Heart left ventricle (tissue), 16 donors: ENCODE data around the gene LINGO3. TPM values are rescaled to one million over a fixed set of nuclear protein-coding genes. Genes with fewer than 3 reads are reported as not detected.
A peak's percentile ranks its signal among the peaks of the same experiment; 100 is the strongest.

ENCODE experiments used
- ATAC-seq, 4 donors: fragments of 200-7000 bp; cut with Tn5 transposase; one replicate each; pipeline ENCODE4 v1.9.1; 2020 to 2022; ENCODE audit warnings: moderate library complexity in 4 of 4, mild to moderate bottlenecking in 3 of 4, moderate number of reproducible peaks in 1 of 4
- DNase-seq, 5 donors: peaks; one replicate each; pipeline ENCODE4 v3.0.0-alpha.2; 2020
- H3K27ac ChIP-seq, 12 donors: fragments of 200-600 bp; sonication (generic) in 4 of 12; one replicate each; pipeline versions ENCODE4 v1.5.0 to v1.8.0; 2016 to 2022; ENCODE audit warnings: mild to moderate bottlenecking in 2 of 12
- H3K27me3 ChIP-seq, 9 donors: fragments of 200-600 bp; sonication (generic) in 2 of 9; one replicate each; pipeline versions ENCODE4 v1.5.1 to v1.8.0; 2016 to 2022; ENCODE audit warnings: mild to moderate bottlenecking in 3 of 9
- H3K36me3 ChIP-seq, 9 donors: fragments of 200-600 bp; sonication (generic) in 2 of 9; one replicate each; pipeline versions ENCODE4 v1.5.0 to v1.8.0; 2018 to 2022; ENCODE audit warnings: mild to moderate bottlenecking in 2 of 9
- H3K4me1 ChIP-seq, 12 donors: fragments of 200-600 bp; sonication (generic) in 4 of 12; one replicate each; pipeline versions ENCODE4 v1.5.0 to v1.8.0; 2016 to 2022; ENCODE audit warnings: mild to moderate bottlenecking in 3 of 12
- H3K4me3 ChIP-seq, 12 donors: fragments of 200-600 bp; sonication (generic) in 4 of 12; one replicate each; pipeline versions ENCODE4 v1.5.0 to v1.8.0; 2017 to 2022; ENCODE audit warnings: mild to moderate bottlenecking in 9 of 12, moderate library complexity in 4 of 12
- H3K9me3 ChIP-seq, 12 donors: fragments of 200-600 bp; sonication (generic) in 4 of 12; one replicate each; pipeline versions ENCODE4 v1.5.0 to v1.8.0; 2016 to 2022; ENCODE audit warnings: mild to moderate bottlenecking in 1 of 12
- CTCF ChIP-seq, 12 donors: fragments of 200-600 bp; sonication (generic) in 4 of 12; IDR thresholded peaks; one replicate each; pipeline versions ENCODE4 v1.5.0 to v1.8.0; 2018 to 2022; ENCODE audit warnings: antibody characterized with exemption in 12 of 12, mild to moderate bottlenecking in 5 of 12
- POLR2A ChIP-seq, 2 donors: fragments of 450-650 bp; IDR thresholded peaks; one replicate each; pipeline ENCODE4 v1.6.1; 2017; ENCODE audit warnings: antibody characterized with exemption in 2 of 2, mild to moderate bottlenecking in 2 of 2, moderate library complexity in 2 of 2
- WGBS, 4 donors: extraction: QIAGEN DNeasy Blood & Tissue Kit in 2 of 4; methylation state at CpG; one replicate each; pipeline versions ENCODE4 v1.1.5 to v1.1.7; 2013 to 2018; 5-methylcytosine and 5-hydroxymethylcytosine counted together
- intact Hi-C, 10 donors: fragments of 100-400 bp; cut with DNase I; formaldehyde crosslinking; loops; one replicate each; pipeline versions ENCODE4 v1.11.1 to v1.14.2; 2022
- polyA plus RNA-seq, 2 donors: library from polyadenylated mRNA; stranded (reverse); fragments of 200-250 nt; gene quantifications; one replicate each; pipeline ENCODE4 v1.2.3, GENCODE V29; 2013
- total RNA-seq, 9 donors: library from RNA; depleted of rRNA in 2 of 9; stranded (reverse); fragments of >200 nt in 2 of 9; fragmentation: NEBNext Ultra II Directional in 3 of 9; extraction: Animal tissue kit (Norgen Biotek cat#: 25700) in 3 of 9; gene quantifications; one replicate each; pipeline versions ENCODE4 v1.1.0 to v1.2.4, GENCODE V29; 2016 to 2023
- donor health status: ischemic (EF 13 %, LVEDD 7.1; RV severe dilation, severe dysfunction).
- donor health status: healthy with polysubstance abuse.
- donor health status: DM: no; HTN: yes; CAD: no.
- donor health status: DM: no; HTN: no; CAD: no.
- donor health status: ischemic (EF 25% LVEDD 6.9; RV normal size, moderate dysfunction).
- donor health status: ischemic (EF 25% LVEDD 5.7; RV mildly dilated, moderate dysfunction).
- donor health status: healthy.
- donor health status: DM: yes; HTN: yes; CAD: no.
- donor health status: ischemic (EF 35%, LVEDD 5.7; RV mildly dilated, moderate dysfunction).
- donor health status: nonischemic (EF 11% LVEDD 7.7; RV severe dilation, severe dysfunction).
- donor health status: DM: yes; HTN: yes; CAD: no.
- donor health status: PGD.
- donor health status: ischemic (EF 29% LVEDD 5.4; RV normal size, mild dysfunction).
- donor health status: nonischemic (EF 23%, LVEDD 6.1; RV moderate dilation, normal function).

The LINGO3 gene
- total and polyA plus RNA-seq, 11 donors, result 0.50 TPM; not detected in 10

- DNase-seq, result no peak
- intact Hi-C loops, result no loop called here
- WGBS, 4 donors, result 79 to 93% (median 92%) methylated on average over 12 to 17 of the region's 17 CpGs
- no peak for TF ChIP-seq CTCF (IDR thresholded peaks at IDR 0.05)
- no peak for TF ChIP-seq POLR2A (IDR thresholded peaks at IDR 0.05)
- Histone ChIP-seq H3K36me3 (peaks cover 0 to 34% (median 17%) of the 10 kb centered on the region in 9 donors), H3K4me1 (no peaks in the 10 kb centered on the region), H3K27me3 (peaks cover 0 to under 1% (median 0%) of the 10 kb centered on the region in 9 donors), H3K4me3 (no peak overlapping the region), H3K9me3 (no peaks in the 10 kb centered on the region), H3K27ac (no peak overlapping the region)
- no peak for ATAC-seq
These were observed 46.7 kb upstream of the LINGO3 start for GRCh38 chr19:2354670-2355069.

- no peaks in the 10 kb centered on the region for H3K9me3 ChIP-seq
- no peak overlapping the region for H3K4me3 ChIP-seq
- no peaks in the 10 kb centered on the region for H3K27me3 ChIP-seq
- no peak overlapping the region for H3K27ac ChIP-seq
- TF ChIP-seq CTCF (IDR thresholded peaks at IDR 0.05) (no peak), POLR2A (IDR thresholded peaks at IDR 0.05) (no peak)
- WGBS, 4 donors, result 90 to 94% (median 92%) methylated on average over 33 to 34 of the region's 34 CpGs
- no peak for DNase-seq
- ATAC-seq, result no peak
- intact Hi-C loops, result no loop called here
- H3K36me3 ChIP-seq, result peaks cover 0 to 34% (median 17%) of the 10 kb centered on the region in 9 donors
- H3K4me1 ChIP-seq, result no peaks in the 10 kb centered on the region
These were observed 46.1 kb upstream of the LINGO3 start for GRCh38 chr19:2353887-2354592.

DNA sequence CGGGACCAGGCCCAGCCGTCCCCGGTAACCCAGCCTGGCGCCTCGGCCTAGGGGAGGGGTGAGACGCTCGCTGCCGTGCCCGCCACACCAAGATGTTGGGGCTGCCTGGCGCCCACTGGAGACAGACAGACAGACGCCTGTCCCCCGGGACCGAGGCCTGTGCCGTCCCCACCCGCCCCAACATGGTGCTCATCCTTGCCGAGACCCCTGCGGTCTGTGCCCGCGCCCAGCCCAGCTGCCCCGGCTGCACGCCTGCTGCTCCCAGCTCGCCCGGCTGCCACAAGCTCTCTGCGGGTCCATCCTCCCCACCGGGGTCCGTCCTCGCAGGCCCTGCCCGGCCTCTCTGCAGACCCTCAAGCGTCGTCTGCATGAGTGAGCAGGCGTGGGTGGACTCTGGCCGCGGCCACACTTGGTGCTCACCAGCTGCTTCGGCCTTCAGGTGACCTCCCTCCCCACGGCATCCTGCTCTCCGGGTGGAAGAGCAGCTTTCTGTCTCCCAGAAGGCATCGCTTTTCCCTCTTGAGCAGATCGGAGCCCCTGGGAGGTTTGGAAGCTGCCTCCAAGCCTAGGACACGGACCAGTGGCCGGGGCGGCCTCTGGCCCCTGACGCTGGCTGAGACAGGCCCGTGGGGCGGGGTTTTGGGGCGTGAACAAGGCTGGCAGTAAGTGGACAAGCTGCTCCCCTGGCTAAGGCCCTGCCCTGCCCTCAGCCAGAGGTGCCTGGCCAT, 45.4 kb upstream of the LINGO3 start:
- Histone ChIP-seq H3K9me3 (no peaks in the 10 kb centered on the region), H3K27me3 (no peaks in the 10 kb centered on the region), H3K27ac (no peak overlapping the region), H3K4me1 (no peaks in the 10 kb centered on the region), H3K36me3 (peaks cover 0 to 34% (median 17%) of the 10 kb centered on the region in 9 donors), H3K4me3 (no peak overlapping the region)
- ATAC-seq, result peak in 1 of 4 donors; percentile 5
- intact Hi-C loops, result no loop called here
- TF ChIP-seq POLR2A (IDR thresholded peaks at IDR 0.05), result no peak
- DNase-seq, result no peak
- WGBS, 4 donors, result 91 to 93% (median 92%) methylated on average over 24 to 45 of the region's 45 CpGs

DNA sequence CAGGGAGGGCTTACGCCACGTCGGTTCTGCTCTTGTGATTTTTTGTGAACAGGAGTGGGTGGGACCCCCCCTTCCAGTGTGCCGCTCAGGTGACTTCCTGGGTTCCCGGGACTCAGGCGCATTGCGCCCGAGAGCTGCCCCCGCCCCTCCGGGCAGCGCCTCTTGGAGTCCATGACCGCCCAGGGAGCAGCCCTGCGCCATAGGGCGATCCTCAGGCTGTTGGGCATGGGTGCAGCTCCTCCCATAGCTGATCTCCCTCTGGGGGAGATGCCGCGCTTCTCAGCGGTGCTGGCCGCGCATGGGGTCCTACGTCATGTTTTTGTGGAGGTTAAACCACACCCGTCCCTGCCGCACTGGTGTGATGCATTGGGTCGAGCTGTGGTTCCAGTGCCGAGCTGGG, 44.2 kb upstream of the LINGO3 start:
- H3K36me3 ChIP-seq, result peaks cover 0 to 34% (median 17%) of the 10 kb centered on the region in 9 donors
- H3K27me3 ChIP-seq, result no peaks in the 10 kb centered on the region
- WGBS, 4 donors, result 89 to 97% (median 94%) methylated on average over 14 to 24 of the region's 24 CpGs
- intact Hi-C loops, result no loop called here
- no peaks in the 10 kb centered on the region for H3K9me3 ChIP-seq
- H3K4me1 ChIP-seq, result no peaks in the 10 kb centered on the region
- TF ChIP-seq CTCF (IDR thresholded peaks at IDR 0.05) (no peak), POLR2A (IDR thresholded peaks at IDR 0.05) (no peak)
- no peak for ATAC-seq
- DNase-seq, result no peak
- no peak overlapping the region for H3K4me3 ChIP-seq
- no peak overlapping the region for H3K27ac ChIP-seq
